Erythroblast (primary cell): ENCODE data around the gene KRT27.

Experiments used
- GATA1 ChIP-seq: IDR thresholded peaks from 2 replicates; pipeline ENCODE4 v1.6.1; 2011; ENCODE audit warnings: low read depth, mild to moderate bottlenecking, control low read depth, low read length, moderate library complexity
- POLR2A ChIP-seq: IDR thresholded peaks from 2 replicates; pipeline ENCODE4 v1.6.1; 2011; ENCODE audit warnings: mild to moderate bottlenecking, low read length

- TF ChIP-seq POLR2A (no peak), GATA1 (no peak)
These were observed 12.1 kb upstream of the KRT27 start for GRCh38 chr17:40794466-40794865.
